ENCODE measurements around the gene SULT4A1. TPM values are rescaled to one million over a fixed set of nuclear protein-coding genes. Genes with fewer than 3 reads are reported as not detected.

The SULT4A1 gene
- polyA plus RNA-seq, 2 of the 4 experiments (the other 2 are of a cell fraction) = not detected

DNA sequence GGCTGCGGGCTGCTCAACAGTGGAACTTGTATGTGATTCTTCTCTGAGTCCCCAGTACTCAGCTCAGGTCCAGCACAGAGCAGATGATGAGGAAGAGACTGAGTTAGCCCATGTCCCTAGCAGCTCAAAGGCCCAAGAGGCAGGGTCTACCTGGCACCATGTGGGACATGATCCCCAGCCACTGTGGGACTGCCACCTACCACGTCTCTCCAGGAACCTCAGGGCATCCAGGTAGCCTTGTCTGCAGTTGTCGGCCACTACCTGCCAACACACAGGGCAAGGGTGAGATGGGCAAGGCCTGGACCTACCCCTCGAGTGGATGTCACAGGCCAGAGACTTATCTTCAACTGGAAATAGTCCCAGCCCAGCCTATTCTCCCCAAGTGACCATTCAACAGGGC, 25.1 kb upstream of the SULT4A1 start:
- Histone ChIP-seq H3K4me3 (no peak overlapping the region), H3K27ac (no peak overlapping the region), H3K9me3 (no peaks in the 10 kb centered on the region), H3K4me1 (peaks cover 3% of the 10 kb centered on the region; the same call in 2 of the 3 replicates), H3K4me2 (no peak overlapping the region)
- ATAC-seq = no peak
- ChIA-PET POLR2A (no interaction called here), CTCF (interaction anchor here (1.0 to 6.5 kb wide), 4 partner anchors 13 to 57 kb away, joined by 3 to 97 read pairs (median 6); partner anchors contain the start of gene PNPLA3)
- TF ChIP-seq PHF8 (IDR thresholded peaks at IDR 0.05; ENCODE audit: borderline replicate concordance, low read depth) (no peak), FOXS1 (CRISPR knock-in tag; IDR thresholded peaks at IDR 0.05) (no peak), ZFP36 (IDR thresholded peaks at IDR 0.05; ENCODE audit: borderline replicate concordance, partially characterized antibody) (no peak)
- TF ChIP-seq, protein P1, sequence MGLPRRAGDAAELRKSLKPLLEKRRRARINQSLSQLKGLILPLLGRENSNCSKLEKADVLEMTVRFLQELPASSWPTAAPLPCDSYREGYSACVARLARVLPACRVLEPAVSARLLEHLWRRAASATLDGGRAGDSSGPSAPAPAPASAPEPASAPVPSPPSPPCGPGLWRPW (IDR thresholded peaks at IDR 0.05) = no peak
- no peak for DNase-seq (ENCODE audit: low read depth in 1 of 2, low spot score in 1 of 2)
- no peak for FAIRE-seq
- WGBS (ENCODE audit: missing lambda C conversion rate) = 43% methylated on average over 3 of the region's 4 CpGs

DNA sequence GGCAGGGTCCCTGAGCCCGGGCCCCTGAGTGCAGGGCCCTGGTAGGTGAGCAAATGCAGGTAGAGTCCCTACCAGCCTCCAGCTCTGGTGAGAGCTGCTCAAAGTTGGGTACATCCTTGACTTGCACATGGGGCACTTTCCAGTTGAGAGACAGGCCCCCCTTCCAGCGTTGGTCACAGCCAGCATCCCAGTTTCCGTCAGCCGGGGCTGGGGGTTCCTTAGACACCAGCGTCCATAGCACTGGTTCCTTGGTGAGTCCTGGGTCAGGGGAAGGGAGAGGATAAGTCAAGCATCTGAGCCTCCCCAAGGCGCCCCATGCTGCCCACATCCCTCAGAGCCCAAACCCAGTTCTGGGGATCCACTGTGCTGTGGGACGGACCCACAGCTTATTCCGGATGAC, 23.9 kb upstream of the SULT4A1 start:
- POLR2A ChIA-PET = no interaction called here
- Histone ChIP-seq H3K4me3 (no peak overlapping the region), H3K9me3 (no peaks in the 10 kb centered on the region), H3K27ac (no peak overlapping the region), H3K4me1 (peaks cover under 1% of the 10 kb centered on the region; the same call in 2 of the 3 replicates), H3K4me2 (no peak overlapping the region)
- DNase-seq (ENCODE audit: low read depth in 1 of 2, low spot score in 1 of 2) = no peak
- WGBS (ENCODE audit: missing lambda C conversion rate) = 21% methylated on average over 4 of the region's 8 CpGs
- CTCF ChIA-PET = interaction anchor here (0.9 to 6.5 kb wide), 5 partner anchors 14 to 643 kb away, joined by 3 to 97 read pairs (median 8); no protein-coding TSS in a partner anchor
- FAIRE-seq = no peak
- TF ChIP-seq ZFP36 (IDR thresholded peaks at IDR 0.05; ENCODE audit: borderline replicate concordance, partially characterized antibody) (no peak), POLR2AphosphoS2 (conservative IDR thresholded peaks at IDR 0.05; ENCODE audit: low read length) (no peak), EHF (CRISPR knock-in tag; IDR thresholded peaks at IDR 0.05) (no peak), NFE2L2 (conservative IDR thresholded peaks at IDR 0.05; ENCODE audit: low read length) (no peak), HOXB5 (CRISPR knock-in tag; IDR thresholded peaks at IDR 0.05) (no peak), RARB (CRISPR knock-in tag; IDR thresholded peaks at IDR 0.05) (no peak), RFX5 (IDR thresholded peaks at IDR 0.05) (no peak), CEBPB (IDR thresholded peaks at IDR 0.05) (no peak), BHLHE40 (IDR thresholded peaks at IDR 0.05; ENCODE audit: low read depth, low read length) (no peak), TFCP2L1 (CRISPR knock-in tag; IDR thresholded peaks at IDR 0.05) (no peak), NPAS2 (CRISPR knock-in tag; IDR thresholded peaks at IDR 0.05; ENCODE audit: borderline replicate concordance) (no peak)
- TF ChIP-seq, protein P2, sequence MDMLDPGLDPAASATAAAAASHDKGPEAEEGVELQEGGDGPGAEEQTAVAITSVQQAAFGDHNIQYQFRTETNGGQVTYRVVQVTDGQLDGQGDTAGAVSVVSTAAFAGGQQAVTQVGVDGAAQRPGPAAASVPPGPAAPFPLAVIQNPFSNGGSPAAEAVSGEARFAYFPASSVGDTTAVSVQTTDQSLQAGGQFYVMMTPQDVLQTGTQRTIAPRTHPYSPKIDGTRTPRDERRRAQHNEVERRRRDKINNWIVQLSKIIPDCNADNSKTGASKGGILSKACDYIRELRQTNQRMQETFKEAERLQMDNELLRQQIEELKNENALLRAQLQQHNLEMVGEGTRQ (IDR thresholded peaks at IDR 0.05) = no peak
- TF ChIP-seq, protein P3, sequence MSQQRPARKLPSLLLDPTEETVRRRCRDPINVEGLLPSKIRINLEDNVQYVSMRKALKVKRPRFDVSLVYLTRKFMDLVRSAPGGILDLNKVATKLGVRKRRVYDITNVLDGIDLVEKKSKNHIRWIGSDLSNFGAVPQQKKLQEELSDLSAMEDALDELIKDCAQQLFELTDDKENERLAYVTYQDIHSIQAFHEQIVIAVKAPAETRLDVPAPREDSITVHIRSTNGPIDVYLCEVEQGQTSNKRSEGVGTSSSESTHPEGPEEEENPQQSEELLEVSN (IDR thresholded peaks at IDR 0.05; ENCODE audit: borderline replicate concordance, low read depth) = no peak
- TF ChIP-seq, protein P4, sequence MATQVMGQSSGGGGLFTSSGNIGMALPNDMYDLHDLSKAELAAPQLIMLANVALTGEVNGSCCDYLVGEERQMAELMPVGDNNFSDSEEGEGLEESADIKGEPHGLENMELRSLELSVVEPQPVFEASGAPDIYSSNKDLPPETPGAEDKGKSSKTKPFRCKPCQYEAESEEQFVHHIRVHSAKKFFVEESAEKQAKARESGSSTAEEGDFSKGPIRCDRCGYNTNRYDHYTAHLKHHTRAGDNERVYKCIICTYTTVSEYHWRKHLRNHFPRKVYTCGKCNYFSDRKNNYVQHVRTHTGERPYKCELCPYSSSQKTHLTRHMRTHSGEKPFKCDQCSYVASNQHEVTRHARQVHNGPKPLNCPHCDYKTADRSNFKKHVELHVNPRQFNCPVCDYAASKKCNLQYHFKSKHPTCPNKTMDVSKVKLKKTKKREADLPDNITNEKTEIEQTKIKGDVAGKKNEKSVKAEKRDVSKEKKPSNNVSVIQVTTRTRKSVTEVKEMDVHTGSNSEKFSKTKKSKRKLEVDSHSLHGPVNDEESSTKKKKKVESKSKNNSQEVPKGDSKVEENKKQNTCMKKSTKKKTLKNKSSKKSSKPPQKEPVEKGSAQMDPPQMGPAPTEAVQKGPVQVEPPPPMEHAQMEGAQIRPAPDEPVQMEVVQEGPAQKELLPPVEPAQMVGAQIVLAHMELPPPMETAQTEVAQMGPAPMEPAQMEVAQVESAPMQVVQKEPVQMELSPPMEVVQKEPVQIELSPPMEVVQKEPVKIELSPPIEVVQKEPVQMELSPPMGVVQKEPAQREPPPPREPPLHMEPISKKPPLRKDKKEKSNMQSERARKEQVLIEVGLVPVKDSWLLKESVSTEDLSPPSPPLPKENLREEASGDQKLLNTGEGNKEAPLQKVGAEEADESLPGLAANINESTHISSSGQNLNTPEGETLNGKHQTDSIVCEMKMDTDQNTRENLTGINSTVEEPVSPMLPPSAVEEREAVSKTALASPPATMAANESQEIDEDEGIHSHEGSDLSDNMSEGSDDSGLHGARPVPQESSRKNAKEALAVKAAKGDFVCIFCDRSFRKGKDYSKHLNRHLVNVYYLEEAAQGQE (IDR thresholded peaks at IDR 0.05) = no peak
- no peak for ATAC-seq

DNA sequence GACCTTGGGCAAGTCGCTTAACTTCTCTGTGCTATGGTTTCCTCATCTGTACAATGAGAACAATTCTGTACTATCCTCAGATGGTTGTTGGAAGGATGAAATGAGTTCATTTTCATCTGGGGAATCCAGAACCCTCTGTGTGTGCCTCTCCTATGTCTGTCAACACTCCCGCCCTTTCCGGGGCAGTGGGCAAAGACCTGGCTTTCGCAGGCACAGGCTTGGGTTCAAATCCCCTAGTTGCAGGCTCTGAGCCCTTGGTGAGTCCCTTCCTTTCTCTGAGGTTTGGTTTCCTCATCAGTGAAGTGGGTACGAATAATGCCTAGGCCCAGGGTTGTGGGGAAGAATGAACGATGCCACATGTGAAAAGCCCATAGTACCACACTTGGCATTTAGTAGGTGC, 23.5 kb upstream of the SULT4A1 start:
- no peak overlapping the region for H3K27ac ChIP-seq
- no peaks in the 10 kb centered on the region for H3K9me3 ChIP-seq
- no peak for DNase-seq (ENCODE audit: low read depth in 1 of 2, low spot score in 1 of 2)
- H3K4me3 ChIP-seq = no peak overlapping the region
- WGBS (ENCODE audit: missing lambda C conversion rate) = 55% methylated on average over 6 of the region's 6 CpGs
- no peaks in the 10 kb centered on the region for H3K4me1 ChIP-seq
- FAIRE-seq = no peak
- CTCF ChIA-PET = interaction anchor here (0.5 to 6.5 kb wide), 15 partner anchors 10 to 1197 kb away, joined by 3 to 97 read pairs (median 5); no protein-coding TSS in a partner anchor
- ATAC-seq = no peak
- POLR2A ChIA-PET = interaction anchor here (0.6 kb wide), 1 partner anchor 699 kb away, joined by 5 read pairs; no protein-coding TSS in a partner anchor
- H3K4me2 ChIP-seq = no peak overlapping the region
- TF ChIP-seq POLR2A (IDR thresholded peaks at IDR 0.05; ENCODE audit: low read length) (no peak), GATA3 (IDR thresholded peaks at IDR 0.05; ENCODE audit: borderline replicate concordance) (no peak), HOXB5 (CRISPR knock-in tag; IDR thresholded peaks at IDR 0.05) (no peak), FOSL2 (IDR thresholded peaks at IDR 0.05) (no peak), FOSL2 (CRISPR knock-in tag; IDR thresholded peaks at IDR 0.05) (no peak), RNF2 (IDR thresholded peaks at IDR 0.05; ENCODE audit: borderline replicate concordance, low read depth) (no peak), HOXA7 (CRISPR knock-in tag; IDR thresholded peaks at IDR 0.05) (no peak), MYC (IDR thresholded peaks at IDR 0.05; ENCODE audit: borderline replicate concordance, low read length) (no peak), ZSCAN20 (CRISPR knock-in tag; IDR thresholded peaks at IDR 0.05) (no peak), HOXB13 (CRISPR knock-in tag; IDR thresholded peaks at IDR 0.05; ENCODE audit: low read depth) (no peak)
- TF ChIP-seq, protein P4 (IDR thresholded peaks at IDR 0.05) = no peak

Measured in A549 (cell line).